PC-3 (cell line): Measurements from ENCODE around the gene ANK3. TPM values are rescaled to one million over a fixed set of nuclear protein-coding genes. Genes with fewer than 3 reads are reported as not detected.
A peak's percentile ranks its signal among the peaks of the same experiment; 100 is the strongest.

Source experiments
- ATAC-seq: fragments of 200-7000 bp; cut with Tn5 transposase; 2 replicates; pipeline ENCODE4 v1.9.1; 2020; ENCODE audit warnings: mild to moderate bottlenecking, moderate library complexity
- BruUV-seq: library from RNA; stranded (reverse); fragments of 400-500 nt; replicated peaks from 2 replicates; lab custom pipeline; 2021; lab: Mats Ljungman, UMichigan
- CTCF ChIA-PET: fragments of 300-600 bp; sonication (Branson Sonifier 250); formaldehyde crosslinking; loops from one replicate; lab custom pipeline; 2022; ENCODE audit warnings: antibody characterized with exemption; lab: Charles Lee
- POLR2A ChIA-PET: fragments of 300-600 bp; sonication (Branson Sonifier 250); formaldehyde crosslinking; loops from one replicate; lab custom pipeline; 2022; ENCODE audit warnings: antibody characterized with exemption; ENCODE audit not compliant: unreplicated experiment; lab: Charles Lee
- DNase-seq: peaks from one replicate; pipeline ENCODE4 v3.0.0-alpha.2; 2015
- H2AFZ ChIP-seq: fragments of 300-600 bp; sonication (generic); 2 replicates; pipeline ENCODE4 v1.6.0; 2016; ENCODE audit warnings: antibody characterized with exemption, low read length
- H3F3A ChIP-seq: fragments of 300-600 bp; sonication (generic); one replicate; pipeline ENCODE4 v1.6.0; 2017; ENCODE audit warnings: antibody characterized with exemption, low read length, control low read depth, mild to moderate bottlenecking; ENCODE audit not compliant: unreplicated experiment
- H3K27ac ChIP-seq: fragments of 300-600 bp; sonication (generic); 2 replicates; pipeline ENCODE4 v1.5.1; 2016; ENCODE audit warnings: mild to moderate bottlenecking, low read length
- H3K27me3 ChIP-seq: fragments of 300-600 bp; sonication (generic); 2 replicates; pipeline ENCODE4 v1.6.1; 2016; ENCODE audit warnings: low read length, mixed read lengths
- H3K36me3 ChIP-seq: fragments of 300-600 bp; sonication (generic); 2 replicates; pipeline ENCODE4 v1.6.1; 2016; ENCODE audit warnings: low read depth, mixed run types, low read length, mixed read lengths
- H3K4me1 ChIP-seq: fragments of 300-600 bp; sonication (generic); 2 replicates; pipeline ENCODE4 v1.5.1; 2016; ENCODE audit warnings: low read length; ENCODE audit not compliant: insufficient read depth
- H3K4me2 ChIP-seq: fragments of 300-600 bp; sonication (generic); 2 replicates; pipeline ENCODE4 v1.6.0; 2016; ENCODE audit warnings: low read length
- H3K4me3 ChIP-seq: fragments of 300-600 bp; sonication (generic); 2 replicates; pipeline ENCODE4 v1.5.1; 2016; ENCODE audit warnings: mild to moderate bottlenecking, low read length, mixed read lengths
- H3K79me2 ChIP-seq: fragments of 300-600 bp; sonication (generic); 2 replicates; pipeline ENCODE4 v1.6.1; 2017; ENCODE audit warnings: low read length, mixed read lengths
- H3K9ac ChIP-seq: fragments of 300-600 bp; sonication (generic); 2 replicates; pipeline ENCODE4 v1.6.0; 2016; ENCODE audit warnings: mild to moderate bottlenecking, low read length
- H3K9me2 ChIP-seq: fragments of 300-600 bp; sonication (generic); replicated peaks from 2 replicates; pipeline ENCODE4 v1.6.1; 2016; ENCODE audit warnings: mixed run types, low read length, mixed read lengths
- H3K9me3 ChIP-seq: fragments of 300-600 bp; sonication (generic); 2 replicates; pipeline ENCODE4 v1.6.1; 2016; ENCODE audit warnings: low read length, mixed read lengths
- H4K20me1 ChIP-seq: fragments of 300-600 bp; sonication (generic); 2 replicates; pipeline ENCODE4 v1.6.1; 2016; ENCODE audit warnings: low read length, mixed read lengths
- EZH2 ChIP-seq: fragments of 300-600 bp; sonication (generic); IDR thresholded peaks from one replicate; pipeline ENCODE4 v1.6.1; 2017; ENCODE audit warnings: antibody characterized with exemption, mild to moderate bottlenecking, low read length; ENCODE audit not compliant: unreplicated experiment
- EZH2phosphoT487 ChIP-seq: fragments of 300-600 bp; sonication (generic); IDR thresholded peaks from 2 replicates; pipeline ENCODE4 v1.6.1; 2018; ENCODE audit warnings: mild to moderate bottlenecking, antibody characterized with exemption, low read length, borderline replicate concordance
- intact Hi-C: fragments of 100-400 bp; cut with micrococcal nuclease; formaldehyde crosslinking; loops from 2 replicates; pipeline ENCODE4 v1.9.0; 2023
- total RNA-seq: library from RNA; depleted of rRNA; stranded (reverse); fragments of >200 nt; gene quantifications from 2 replicates; pipeline ENCODE4 v1.2.3, GENCODE V29; 2014
- TF ChIP-seq, protein P1 (sequence below): fragments of 300-600 bp; sonication (generic); conservative IDR thresholded peaks from 2 replicates; pipeline ENCODE4 v1.5.1; 2017; ENCODE audit warnings: antibody characterized with exemption, low read depth, mild to moderate bottlenecking, low read length

Gene ANK3
- total RNA-seq, 1 experiment from 2014 or later, result 29.5 TPM

- H3K36me3 ChIP-seq, result peaks cover 7% of the 10 kb centered on the region; the same call in 1 of the 2 replicates
- no peak overlapping the region for H3K4me2 ChIP-seq
- no peak overlapping the region for H2AFZ ChIP-seq
- POLR2A ChIA-PET, result no interaction called here
- no peaks in the 10 kb centered on the region for H3K79me2 ChIP-seq
- no peak overlapping the region for H3K4me3 ChIP-seq
- CTCF ChIA-PET, result no interaction called here
- H3K9me2 ChIP-seq, result no peaks in the 10 kb centered on the region
- intact Hi-C loops, result no loop called here
- DNase-seq (no peak), ATAC-seq (no peak)
- H3K9me3 ChIP-seq, result no peaks in the 10 kb centered on the region
- no peak overlapping the region for H3K27ac ChIP-seq
- H3F3A ChIP-seq, result peaks cover 5% of the 10 kb centered on the region
- no peaks in the 10 kb centered on the region for H4K20me1 ChIP-seq
- peaks cover 39% of the 10 kb centered on the region for H3K4me1 ChIP-seq
- H3K27me3 ChIP-seq, result no peaks in the 10 kb centered on the region
- TF ChIP-seq EZH2 (no peak), EZH2phosphoT487 (no peak)
- TF ChIP-seq, protein P1, sequence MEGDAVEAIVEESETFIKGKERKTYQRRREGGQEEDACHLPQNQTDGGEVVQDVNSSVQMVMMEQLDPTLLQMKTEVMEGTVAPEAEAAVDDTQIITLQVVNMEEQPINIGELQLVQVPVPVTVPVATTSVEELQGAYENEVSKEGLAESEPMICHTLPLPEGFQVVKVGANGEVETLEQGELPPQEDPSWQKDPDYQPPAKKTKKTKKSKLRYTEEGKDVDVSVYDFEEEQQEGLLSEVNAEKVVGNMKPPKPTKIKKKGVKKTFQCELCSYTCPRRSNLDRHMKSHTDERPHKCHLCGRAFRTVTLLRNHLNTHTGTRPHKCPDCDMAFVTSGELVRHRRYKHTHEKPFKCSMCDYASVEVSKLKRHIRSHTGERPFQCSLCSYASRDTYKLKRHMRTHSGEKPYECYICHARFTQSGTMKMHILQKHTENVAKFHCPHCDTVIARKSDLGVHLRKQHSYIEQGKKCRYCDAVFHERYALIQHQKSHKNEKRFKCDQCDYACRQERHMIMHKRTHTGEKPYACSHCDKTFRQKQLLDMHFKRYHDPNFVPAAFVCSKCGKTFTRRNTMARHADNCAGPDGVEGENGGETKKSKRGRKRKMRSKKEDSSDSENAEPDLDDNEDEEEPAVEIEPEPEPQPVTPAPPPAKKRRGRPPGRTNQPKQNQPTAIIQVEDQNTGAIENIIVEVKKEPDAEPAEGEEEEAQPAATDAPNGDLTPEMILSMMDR, result no peak
- BruUV-seq, result no TSS peak
- no peak overlapping the region for H3K9ac ChIP-seq
Measured at GRCh38 chr10:60147025-60147424, 242.7 kb downstream of the ANK3 start.

DNA sequence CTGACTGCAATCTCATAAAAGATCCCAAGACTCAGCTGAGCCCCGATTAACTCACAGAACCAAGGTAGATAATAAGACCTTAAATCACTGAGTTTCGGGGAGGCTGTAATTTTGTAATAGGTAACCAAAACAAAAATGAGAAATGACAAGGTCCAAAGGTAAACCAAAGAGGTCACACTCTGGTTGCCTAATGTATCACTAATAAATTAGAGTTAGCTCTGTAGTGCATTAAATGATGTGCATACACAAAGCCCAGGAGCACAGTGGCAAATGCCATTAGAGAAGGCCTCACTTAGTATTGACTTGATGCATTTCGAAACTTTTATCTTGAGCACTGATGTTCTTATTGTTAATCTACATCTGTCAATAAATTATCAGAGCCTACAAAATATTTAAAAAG, 245.6 kb downstream of the ANK3 start:
- no TSS peak for BruUV-seq
- H3K9me3 ChIP-seq, result no peaks in the 10 kb centered on the region
- ATAC-seq (no peak), DNase-seq (no peak)
- no peaks in the 10 kb centered on the region for H3K36me3 ChIP-seq
- CTCF ChIA-PET, result no interaction called here
- no peak overlapping the region for H2AFZ ChIP-seq
- H3K4me2 ChIP-seq, result no peak overlapping the region
- POLR2A ChIA-PET, result no interaction called here
- H3K4me1 ChIP-seq, result peaks cover 63% of the 10 kb centered on the region
- intact Hi-C loops, result no loop called here
- TF ChIP-seq EZH2 (no peak), EZH2phosphoT487 (no peak)
- TF ChIP-seq, protein P1, result no peak
- H3K27ac ChIP-seq, result no peak overlapping the region
- H3F3A ChIP-seq, result peaks cover 2% of the 10 kb centered on the region
- no peaks in the 10 kb centered on the region for H3K27me3 ChIP-seq
- no peak overlapping the region for H3K9ac ChIP-seq
- H4K20me1 ChIP-seq, result no peaks in the 10 kb centered on the region
- no peak overlapping the region for H3K4me3 ChIP-seq
- no peaks in the 10 kb centered on the region for H3K9me2 ChIP-seq
- no peaks in the 10 kb centered on the region for H3K79me2 ChIP-seq

DNA sequence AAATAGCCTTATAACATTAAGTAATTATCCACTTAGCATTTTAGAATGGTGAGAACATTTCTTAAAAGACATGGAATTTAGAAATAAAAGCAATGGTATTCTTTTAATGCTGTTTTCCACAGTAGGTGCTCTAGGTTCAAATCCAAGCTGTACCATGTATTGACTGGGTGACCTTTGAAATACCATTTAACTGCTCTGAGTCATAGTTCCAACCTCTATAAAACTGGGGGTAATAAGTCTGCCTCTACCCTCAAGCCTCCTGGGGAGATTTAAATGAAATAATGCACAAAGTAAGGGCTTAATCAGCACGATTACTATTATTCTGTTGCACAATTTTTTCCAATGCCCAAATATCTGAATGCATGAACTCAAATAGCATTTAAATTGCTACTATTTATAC, 246.9 kb downstream of the ANK3 start:
- H3K4me2 ChIP-seq, result peak overlapping the region; percentile 3; the same call in 1 of the 2 replicates
- H3K4me3 ChIP-seq, result no peak overlapping the region
- no peak overlapping the region for H3K27ac ChIP-seq
- BruUV-seq, result no TSS peak
- ChIA-PET CTCF (no interaction called here), POLR2A (no interaction called here)
- intact Hi-C loops, result no loop called here
- DNase-seq, result peak; percentile 53
- no peaks in the 10 kb centered on the region for H3F3A ChIP-seq
- no peaks in the 10 kb centered on the region for H3K9me2 ChIP-seq
- H3K9ac ChIP-seq, result no peak overlapping the region
- peaks cover 63% of the 10 kb centered on the region for H3K4me1 ChIP-seq
- H3K79me2 ChIP-seq, result no peaks in the 10 kb centered on the region
- H3K36me3 ChIP-seq, result no peaks in the 10 kb centered on the region
- H2AFZ ChIP-seq, result no peak overlapping the region
- TF ChIP-seq EZH2 (no peak), EZH2phosphoT487 (no peak)
- TF ChIP-seq, protein P1, result no peak
- no peak for ATAC-seq
- no peaks in the 10 kb centered on the region for H3K9me3 ChIP-seq
- no peaks in the 10 kb centered on the region for H3K27me3 ChIP-seq
- H4K20me1 ChIP-seq, result no peaks in the 10 kb centered on the region
